IPS-15b (cell line): Measurements from ENCODE around the gene VPS18.

Experiments used
- H3K27me3 ChIP-seq: one replicate; pipeline ENCODE4 v1.6.1; 2013; ENCODE audit warnings: low read length; ENCODE audit not compliant: control insufficient read depth, insufficient read depth
- H3K36me3 ChIP-seq: one replicate; pipeline ENCODE4 v1.6.1; 2013; ENCODE audit warnings: low read length; ENCODE audit not compliant: control insufficient read depth, insufficient read depth
- H3K4me1 ChIP-seq: one replicate; pipeline ENCODE4 v1.6.1; 2013; ENCODE audit warnings: mild to moderate bottlenecking, low read length; ENCODE audit not compliant: control insufficient read depth, insufficient read depth
- H3K4me3 ChIP-seq: one replicate; pipeline ENCODE4 v1.5.1; 2013; ENCODE audit warnings: low read depth, low read length
- H3K9ac ChIP-seq: one replicate; pipeline ENCODE4 v1.6.1; 2013; ENCODE audit warnings: low read depth, mild to moderate bottlenecking, low read length
- H3K9me3 ChIP-seq: one replicate; pipeline ENCODE4 v1.6.1; 2013; ENCODE audit warnings: mild to moderate bottlenecking, low read length; ENCODE audit not compliant: control insufficient read depth, insufficient read depth

VPS18 gene, protein sequence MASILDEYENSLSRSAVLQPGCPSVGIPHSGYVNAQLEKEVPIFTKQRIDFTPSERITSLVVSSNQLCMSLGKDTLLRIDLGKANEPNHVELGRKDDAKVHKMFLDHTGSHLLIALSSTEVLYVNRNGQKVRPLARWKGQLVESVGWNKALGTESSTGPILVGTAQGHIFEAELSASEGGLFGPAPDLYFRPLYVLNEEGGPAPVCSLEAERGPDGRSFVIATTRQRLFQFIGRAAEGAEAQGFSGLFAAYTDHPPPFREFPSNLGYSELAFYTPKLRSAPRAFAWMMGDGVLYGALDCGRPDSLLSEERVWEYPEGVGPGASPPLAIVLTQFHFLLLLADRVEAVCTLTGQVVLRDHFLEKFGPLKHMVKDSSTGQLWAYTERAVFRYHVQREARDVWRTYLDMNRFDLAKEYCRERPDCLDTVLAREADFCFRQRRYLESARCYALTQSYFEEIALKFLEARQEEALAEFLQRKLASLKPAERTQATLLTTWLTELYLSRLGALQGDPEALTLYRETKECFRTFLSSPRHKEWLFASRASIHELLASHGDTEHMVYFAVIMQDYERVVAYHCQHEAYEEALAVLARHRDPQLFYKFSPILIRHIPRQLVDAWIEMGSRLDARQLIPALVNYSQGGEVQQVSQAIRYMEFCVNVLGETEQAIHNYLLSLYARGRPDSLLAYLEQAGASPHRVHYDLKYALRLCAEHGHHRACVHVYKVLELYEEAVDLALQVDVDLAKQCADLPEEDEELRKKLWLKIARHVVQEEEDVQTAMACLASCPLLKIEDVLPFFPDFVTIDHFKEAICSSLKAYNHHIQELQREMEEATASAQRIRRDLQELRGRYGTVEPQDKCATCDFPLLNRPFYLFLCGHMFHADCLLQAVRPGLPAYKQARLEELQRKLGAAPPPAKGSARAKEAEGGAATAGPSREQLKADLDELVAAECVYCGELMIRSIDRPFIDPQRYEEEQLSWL

DNA sequence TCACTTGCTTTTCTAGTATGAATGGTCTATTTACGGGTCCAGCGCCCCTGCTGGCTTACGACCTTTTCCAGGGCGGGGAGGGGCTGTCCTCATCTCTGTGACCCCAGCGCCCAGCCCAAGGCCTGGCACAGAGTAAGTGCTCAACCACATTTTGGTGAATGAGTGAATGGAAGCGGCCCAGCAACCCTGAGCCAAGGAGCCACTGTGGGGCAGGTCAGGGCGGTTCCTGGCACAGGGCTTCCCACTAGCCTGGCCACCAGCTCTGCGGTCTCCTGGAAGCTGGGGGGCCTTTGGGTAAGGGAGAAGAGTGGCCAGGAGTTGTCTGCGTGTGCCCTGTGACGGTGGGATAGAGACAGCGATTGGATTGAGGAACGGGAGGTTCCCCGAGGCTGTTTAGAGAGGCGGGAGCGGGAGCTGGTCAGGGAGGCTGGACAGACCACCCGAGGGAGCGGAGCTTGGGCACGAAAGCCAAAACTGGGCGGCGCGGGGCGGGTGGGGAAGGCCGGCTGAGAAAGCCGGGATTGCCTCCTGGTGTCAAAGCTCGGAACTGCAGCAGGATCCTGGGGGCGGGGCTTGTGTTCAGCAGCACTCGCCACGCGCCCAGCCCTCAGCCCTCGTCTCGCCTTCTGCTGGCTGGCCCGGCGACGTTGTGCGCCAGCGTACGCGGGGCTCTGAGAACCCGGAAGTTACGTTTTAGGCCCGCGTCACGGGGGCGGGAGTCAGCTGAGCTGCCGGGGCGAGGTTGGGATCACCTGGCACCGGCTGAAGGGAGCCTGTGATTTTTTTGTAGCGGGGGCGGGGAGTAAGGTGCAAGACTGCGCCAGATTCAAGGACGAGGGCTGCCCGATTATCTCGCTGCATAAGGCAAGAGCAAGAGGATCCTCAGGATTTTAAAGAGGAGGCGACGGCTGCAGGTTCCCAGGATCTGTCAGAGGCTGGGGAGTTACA, at the start of gene VPS18:
VPS18 (plus strand) TSS at position 718 of the 948 bp plus-strand sequence. CDS start 319 bp downstream, outside the sequence.
- H3K27me3 ChIP-seq, result peaks cover 10% of the 10 kb centered on the region
- H3K36me3 ChIP-seq, result peaks cover 15% of the 10 kb centered on the region
- H3K9ac ChIP-seq, result peak within 1 kb of the TSS; percentile 91
- H3K4me1 ChIP-seq, result peaks cover 3% of the 10 kb centered on the region
- peak within 1 kb of the TSS; percentile 96 for H3K4me3 ChIP-seq
- H3K9me3 ChIP-seq, result no peaks in the 10 kb centered on the region

DNA sequence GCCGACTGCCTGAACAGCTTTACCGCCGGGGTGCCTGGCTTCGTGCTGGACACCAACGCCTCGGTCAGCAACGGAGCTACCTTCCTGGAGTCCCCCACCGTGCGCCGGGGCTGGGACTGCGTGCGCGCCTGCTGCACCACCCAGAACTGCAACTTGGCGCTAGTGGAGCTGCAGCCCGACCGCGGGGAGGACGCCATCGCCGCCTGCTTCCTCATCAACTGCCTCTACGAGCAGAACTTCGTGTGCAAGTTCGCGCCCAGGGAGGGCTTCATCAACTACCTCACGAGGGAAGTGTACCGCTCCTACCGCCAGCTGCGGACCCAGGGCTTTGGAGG, 49.6 kb upstream of the VPS18 start:
- Histone ChIP-seq H3K4me3 (peak overlapping the region; percentile 97), H3K27me3 (peaks cover 5% of the 10 kb centered on the region), H3K4me1 (peaks cover 24% of the 10 kb centered on the region), H3K36me3 (peaks cover 8% of the 10 kb centered on the region), H3K9me3 (no peaks in the 10 kb centered on the region), H3K9ac (peak overlapping the region; percentile 76)

DNA sequence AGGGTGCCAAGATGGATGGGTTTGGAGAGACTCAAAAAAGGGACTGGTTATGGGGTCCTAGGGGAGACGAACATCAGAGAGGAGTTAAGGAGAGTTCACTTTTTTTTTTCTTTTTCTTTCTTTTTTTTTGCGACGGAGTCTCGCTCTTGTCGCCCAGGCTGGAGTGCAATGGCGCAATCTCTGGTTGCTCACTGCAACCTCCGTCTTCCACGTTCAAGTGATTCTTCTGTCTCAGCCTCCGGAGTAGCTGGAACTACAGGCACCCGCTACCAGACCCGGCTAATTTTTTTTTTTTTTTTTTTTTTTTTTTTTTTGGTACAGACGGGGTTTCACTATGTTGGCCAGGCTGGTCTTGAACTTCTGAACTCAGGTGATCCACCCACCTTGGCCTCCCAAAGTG, 49.2 kb upstream of the VPS18 start:
- Histone ChIP-seq H3K4me1 (peaks cover 24% of the 10 kb centered on the region), H3K9me3 (no peaks in the 10 kb centered on the region), H3K27me3 (peaks cover 5% of the 10 kb centered on the region), H3K9ac (peak overlapping the region; percentile 76), H3K4me3 (peak overlapping the region; percentile 97), H3K36me3 (peaks cover 9% of the 10 kb centered on the region)

DNA sequence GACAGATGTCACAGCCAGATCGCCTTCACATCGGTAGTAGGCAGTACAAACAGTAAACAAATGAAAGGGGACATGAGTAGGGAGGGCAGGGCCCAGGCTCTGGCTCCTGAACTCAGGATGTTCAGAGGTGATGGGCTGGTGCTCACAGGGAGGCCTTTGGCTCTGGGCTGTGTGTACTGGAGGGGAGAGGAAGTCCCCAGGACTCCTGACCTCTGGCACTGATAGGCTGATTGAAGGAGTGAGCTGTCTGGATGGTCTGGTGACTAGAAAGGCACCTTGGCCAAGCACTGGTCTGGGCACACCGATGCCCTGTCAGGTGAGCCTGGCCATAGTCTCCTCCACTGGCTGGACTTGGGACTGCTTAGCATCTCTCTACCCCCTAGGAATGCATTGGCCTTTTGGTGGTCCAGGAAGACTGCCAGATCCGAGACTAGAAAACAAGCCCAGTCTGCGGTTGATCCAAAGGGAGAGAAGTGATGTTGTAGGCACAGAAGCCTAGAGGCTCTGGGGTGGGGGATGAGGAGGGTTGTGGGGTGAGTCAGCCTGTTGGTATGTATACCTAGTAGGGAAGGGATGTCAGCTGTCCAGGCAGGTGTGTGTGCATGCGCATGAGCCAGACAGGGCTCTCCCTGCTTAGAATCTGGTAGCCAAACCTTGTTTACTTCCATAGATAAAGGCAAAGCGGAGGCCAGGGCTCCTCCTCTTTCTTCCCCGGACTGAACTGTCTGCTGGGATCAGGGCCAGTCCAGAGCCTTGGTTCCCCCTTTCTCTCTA, 48.6 kb upstream of the VPS18 start:
- H3K9me3 ChIP-seq, result no peaks in the 10 kb centered on the region
- H3K9ac ChIP-seq, result peak overlapping the region; percentile 8
- peak overlapping the region; percentile 97 for H3K4me3 ChIP-seq

DNA sequence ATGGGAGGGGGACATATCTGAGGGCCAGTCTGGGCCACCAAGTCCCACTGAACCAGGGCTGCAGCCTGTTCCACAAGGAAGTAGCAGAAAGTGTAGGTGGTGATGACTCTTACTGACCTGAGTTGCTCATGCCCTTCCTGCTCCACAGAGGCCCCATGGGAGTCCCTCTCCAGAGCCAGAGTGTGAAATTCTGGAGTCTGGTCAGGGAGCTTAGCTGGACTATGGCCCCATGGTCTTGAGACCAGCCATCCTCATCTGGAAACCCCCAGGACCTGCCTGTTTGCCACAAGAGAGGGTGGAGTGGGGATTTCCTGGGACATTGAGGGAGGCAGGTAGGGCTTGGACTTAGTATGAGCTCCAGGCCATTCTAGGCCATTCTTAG, 47.4 kb upstream of the VPS18 start:
- Histone ChIP-seq H3K9ac (peak overlapping the region; percentile 6), H3K4me1 (peaks cover 24% of the 10 kb centered on the region), H3K9me3 (no peaks in the 10 kb centered on the region), H3K27me3 (peaks cover 5% of the 10 kb centered on the region), H3K36me3 (peaks cover 20% of the 10 kb centered on the region), H3K4me3 (peak overlapping the region; percentile 31)

More for the DNA sequence above, 48.6 kb upstream of the VPS18 start:
- H3K4me1 ChIP-seq, result peaks cover 24% of the 10 kb centered on the region
- peaks cover 5% of the 10 kb centered on the region for H3K27me3 ChIP-seq
- H3K36me3 ChIP-seq, result peaks cover 15% of the 10 kb centered on the region

DNA sequence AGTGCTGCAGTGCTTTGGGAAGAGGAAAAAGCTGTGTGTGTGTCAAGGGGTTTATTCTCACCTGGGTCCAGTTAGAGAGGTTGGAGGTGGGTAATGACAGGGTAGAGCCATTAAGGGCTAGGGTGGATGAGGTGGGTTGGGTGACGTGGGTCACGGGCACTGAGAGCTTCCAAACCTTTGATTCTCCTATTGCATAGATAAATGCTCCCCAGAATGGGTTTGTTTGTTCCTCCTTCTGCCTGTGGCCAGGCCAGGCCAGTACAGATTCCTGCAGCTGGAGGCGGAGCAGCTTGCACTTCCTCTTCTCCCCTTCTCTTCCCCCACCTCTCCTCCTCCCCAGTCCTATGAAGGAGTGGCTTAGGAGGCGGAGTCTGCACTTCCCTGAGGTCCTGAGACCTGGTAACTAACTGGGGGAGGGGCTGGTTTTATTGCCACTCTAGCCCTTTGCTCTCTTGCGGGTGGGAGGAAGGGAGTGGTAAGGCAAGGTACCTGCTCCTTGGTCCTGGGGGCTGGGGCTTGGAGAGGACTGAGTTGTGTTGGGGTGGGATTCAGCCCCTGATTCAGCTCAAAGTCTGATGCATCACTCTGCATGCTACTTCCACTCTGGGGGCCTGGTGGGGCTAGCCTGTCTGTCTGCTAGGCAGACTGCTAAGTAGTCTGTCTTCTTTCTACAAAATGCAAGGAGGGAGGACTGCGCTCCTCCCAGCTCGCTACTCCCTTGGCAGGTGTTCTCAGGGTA, 46.9 kb upstream of the VPS18 start:
- peaks cover 24% of the 10 kb centered on the region for H3K4me1 ChIP-seq
- peak overlapping the region; percentile 32 for H3K4me3 ChIP-seq
- H3K9me3 ChIP-seq, result no peaks in the 10 kb centered on the region
- peak overlapping the region; percentile 6 for H3K9ac ChIP-seq
- peaks cover 5% of the 10 kb centered on the region for H3K27me3 ChIP-seq
- H3K36me3 ChIP-seq, result peaks cover 25% of the 10 kb centered on the region

DNA sequence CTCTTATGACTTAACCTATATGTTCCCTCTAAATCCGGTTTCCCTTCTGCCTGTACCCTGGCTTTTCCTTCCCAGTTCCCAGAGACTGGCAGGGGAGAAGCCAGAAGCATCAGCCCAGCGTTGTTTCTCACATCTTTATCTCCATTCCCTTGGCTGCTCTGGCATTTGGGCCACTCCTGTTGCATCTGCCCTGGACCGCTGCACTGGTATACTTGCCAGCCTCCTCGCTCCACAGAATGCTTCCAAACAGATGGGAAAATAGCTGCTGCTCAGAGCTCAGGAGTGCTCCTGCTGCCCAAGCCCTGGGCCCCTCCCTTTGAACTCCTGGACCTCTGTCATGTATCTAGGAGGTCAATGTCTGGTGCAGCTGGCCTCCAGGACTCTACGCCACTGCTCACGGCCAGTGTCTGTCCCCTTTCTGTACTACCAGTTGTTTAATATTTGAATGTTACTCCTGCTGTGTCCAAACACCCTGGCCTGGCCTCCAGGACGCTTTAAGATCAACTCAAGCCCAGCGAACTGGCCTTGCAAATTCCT, 43.6 kb upstream of the VPS18 start:
- H3K9me3 ChIP-seq, result no peaks in the 10 kb centered on the region
- H3K4me1 ChIP-seq, result peaks cover 20% of the 10 kb centered on the region
- no peak overlapping the region for H3K9ac ChIP-seq
- H3K4me3 ChIP-seq, result no peak overlapping the region
- H3K36me3 ChIP-seq, result peaks cover 45% of the 10 kb centered on the region
- H3K27me3 ChIP-seq, result no peaks in the 10 kb centered on the region

DNA sequence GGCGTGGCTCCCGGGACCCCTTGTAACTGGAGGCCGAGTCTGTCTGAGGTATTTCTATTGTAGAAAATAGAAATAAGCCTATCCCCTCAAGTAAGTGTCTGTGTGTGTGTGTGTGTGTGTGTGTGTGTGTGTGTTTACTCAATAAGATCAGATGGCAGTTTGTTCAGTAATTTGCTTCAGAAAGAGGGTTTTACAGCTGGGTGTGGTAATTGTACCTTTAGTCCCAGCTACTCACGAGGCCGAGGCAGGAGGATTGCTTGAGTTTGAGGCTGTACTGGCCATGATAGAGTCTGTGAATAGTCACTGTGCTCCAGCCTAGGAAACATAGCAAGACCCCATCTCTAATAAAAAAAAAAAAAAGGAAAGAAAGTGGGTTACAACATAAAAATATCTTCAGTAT, 41.7 kb upstream of the VPS18 start:
- H3K27me3 ChIP-seq, result no peaks in the 10 kb centered on the region
- no peaks in the 10 kb centered on the region for H3K9me3 ChIP-seq
- no peak overlapping the region for H3K4me3 ChIP-seq
- H3K9ac ChIP-seq, result no peak overlapping the region
- peaks cover 6% of the 10 kb centered on the region for H3K4me1 ChIP-seq
- H3K36me3 ChIP-seq, result peaks cover 53% of the 10 kb centered on the region

DNA sequence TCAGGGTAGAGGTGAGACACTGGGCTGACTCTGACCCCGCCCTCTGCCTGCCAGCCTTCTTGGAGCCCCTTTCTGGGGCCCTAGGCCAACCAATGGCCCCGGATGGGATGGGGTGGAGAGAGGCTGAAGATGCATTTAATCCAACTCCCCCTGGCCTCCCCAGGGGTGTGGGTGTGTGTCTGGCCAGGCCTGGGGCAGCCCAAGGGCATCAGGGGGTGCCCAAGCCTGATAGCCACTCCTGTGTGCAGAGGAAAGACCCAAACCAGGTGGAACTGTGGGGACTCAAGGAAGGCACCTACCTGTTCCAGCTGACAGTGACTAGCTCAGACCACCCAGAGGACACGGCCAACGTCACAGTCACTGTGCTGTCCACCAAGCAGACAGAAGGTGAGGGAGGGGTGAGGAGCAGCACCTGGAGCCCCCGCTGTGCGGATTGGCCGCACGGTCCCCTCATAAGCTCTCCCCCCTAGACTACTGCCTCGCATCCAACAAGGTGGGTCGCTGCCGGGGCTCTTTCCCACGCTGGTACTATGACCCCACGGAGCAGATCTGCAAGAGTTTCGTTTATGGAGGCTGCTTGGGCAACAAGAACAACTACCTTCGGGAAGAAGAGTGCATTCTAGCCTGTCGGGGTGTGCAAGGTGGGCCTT, 40.9 kb upstream of the VPS18 start:
- H3K9ac ChIP-seq, result no peak overlapping the region
- no peaks in the 10 kb centered on the region for H3K9me3 ChIP-seq
- H3K4me3 ChIP-seq, result no peak overlapping the region
- no peaks in the 10 kb centered on the region for H3K27me3 ChIP-seq
- no peaks in the 10 kb centered on the region for H3K4me1 ChIP-seq
- H3K36me3 ChIP-seq, result peaks cover 50% of the 10 kb centered on the region

DNA sequence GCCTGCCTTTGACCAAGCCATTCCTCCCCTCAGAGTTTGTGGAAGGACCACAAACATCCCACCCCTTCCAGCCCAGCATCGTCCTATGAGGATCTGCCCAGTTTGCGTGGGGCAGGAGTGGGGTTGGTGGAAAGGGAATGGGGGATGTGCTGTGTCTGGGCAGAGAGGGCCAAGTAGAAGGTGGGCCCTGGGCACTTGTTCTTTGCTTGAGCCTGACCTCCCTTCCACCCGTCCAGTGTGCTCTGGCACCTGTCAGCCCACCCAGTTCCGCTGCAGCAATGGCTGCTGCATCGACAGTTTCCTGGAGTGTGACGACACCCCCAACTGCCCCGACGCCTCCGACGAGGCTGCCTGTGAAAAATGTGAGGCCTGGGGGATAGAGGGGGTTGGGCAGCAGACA, 40.1 kb upstream of the VPS18 start:
- Histone ChIP-seq H3K9me3 (no peaks in the 10 kb centered on the region), H3K9ac (no peak overlapping the region), H3K36me3 (peaks cover 50% of the 10 kb centered on the region), H3K4me3 (no peak overlapping the region), H3K27me3 (no peaks in the 10 kb centered on the region), H3K4me1 (no peaks in the 10 kb centered on the region)
